Measurements from ENCODE around the gene NUTF2.
"Not testable (repeated sequence)": the region's sequence is repeated elsewhere in the genome, so short reads cannot be mapped to it uniquely, and the experiment has no call there.

NUTF2 gene

DNA sequence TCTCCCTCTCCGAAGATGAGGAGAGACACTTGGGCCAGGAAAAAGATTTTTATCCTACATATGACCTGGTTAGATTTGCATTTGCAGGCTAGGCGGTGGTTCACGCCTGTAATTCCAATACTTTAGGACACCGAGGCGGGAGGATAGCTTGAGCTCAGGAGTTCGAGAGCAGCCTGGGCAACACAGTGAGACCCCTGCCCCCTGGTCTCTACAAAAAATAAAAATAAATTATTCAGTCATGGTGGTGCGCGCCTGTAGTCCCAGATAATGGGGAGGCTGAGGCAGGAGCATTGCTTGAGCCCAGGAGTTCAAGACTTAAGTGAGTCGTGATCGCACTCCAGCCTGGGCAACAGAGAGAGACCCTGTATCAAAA is 12.5 kb upstream of the NUTF2 start:
- TF ChIP-seq, protein P1, sequence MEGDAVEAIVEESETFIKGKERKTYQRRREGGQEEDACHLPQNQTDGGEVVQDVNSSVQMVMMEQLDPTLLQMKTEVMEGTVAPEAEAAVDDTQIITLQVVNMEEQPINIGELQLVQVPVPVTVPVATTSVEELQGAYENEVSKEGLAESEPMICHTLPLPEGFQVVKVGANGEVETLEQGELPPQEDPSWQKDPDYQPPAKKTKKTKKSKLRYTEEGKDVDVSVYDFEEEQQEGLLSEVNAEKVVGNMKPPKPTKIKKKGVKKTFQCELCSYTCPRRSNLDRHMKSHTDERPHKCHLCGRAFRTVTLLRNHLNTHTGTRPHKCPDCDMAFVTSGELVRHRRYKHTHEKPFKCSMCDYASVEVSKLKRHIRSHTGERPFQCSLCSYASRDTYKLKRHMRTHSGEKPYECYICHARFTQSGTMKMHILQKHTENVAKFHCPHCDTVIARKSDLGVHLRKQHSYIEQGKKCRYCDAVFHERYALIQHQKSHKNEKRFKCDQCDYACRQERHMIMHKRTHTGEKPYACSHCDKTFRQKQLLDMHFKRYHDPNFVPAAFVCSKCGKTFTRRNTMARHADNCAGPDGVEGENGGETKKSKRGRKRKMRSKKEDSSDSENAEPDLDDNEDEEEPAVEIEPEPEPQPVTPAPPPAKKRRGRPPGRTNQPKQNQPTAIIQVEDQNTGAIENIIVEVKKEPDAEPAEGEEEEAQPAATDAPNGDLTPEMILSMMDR (IDR thresholded peaks at IDR 0.05; ENCODE audit: control insufficient read depth, insufficient read depth, low read depth, low read length, missing control alignments) = no peak
- H3K4me3 ChIP-seq (ENCODE audit: control insufficient read depth, low read depth, low read length) = no peak overlapping the region

DNA sequence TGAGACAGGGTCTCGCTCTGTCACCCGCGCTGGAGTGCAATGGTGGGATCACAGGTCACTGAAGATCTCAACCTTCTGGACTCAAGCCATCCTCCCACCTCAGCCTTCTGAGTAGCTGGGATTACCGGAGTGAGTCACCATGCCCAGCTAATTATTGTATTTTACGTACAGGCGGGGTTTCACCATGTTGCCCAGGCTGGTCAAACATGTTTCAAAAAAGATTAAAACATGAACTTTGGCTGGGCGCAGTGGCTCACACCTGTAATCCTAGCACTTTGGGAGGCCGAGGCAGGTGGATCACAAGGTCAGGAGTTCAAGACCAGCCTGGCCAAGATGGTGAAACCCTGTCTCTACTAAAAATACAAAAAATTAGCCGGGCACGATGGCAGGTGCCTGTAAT is 9.5 kb upstream of the NUTF2 start:
- not testable (repeated sequence) for DNase-seq (ENCODE audit: low read depth); H3K4me3 ChIP-seq (ENCODE audit: control insufficient read depth, low read depth, low read length)

More for the DNA sequence above, 12.5 kb upstream of the NUTF2 start:
- no peak for DNase-seq (ENCODE audit: low read depth)

DNA sequence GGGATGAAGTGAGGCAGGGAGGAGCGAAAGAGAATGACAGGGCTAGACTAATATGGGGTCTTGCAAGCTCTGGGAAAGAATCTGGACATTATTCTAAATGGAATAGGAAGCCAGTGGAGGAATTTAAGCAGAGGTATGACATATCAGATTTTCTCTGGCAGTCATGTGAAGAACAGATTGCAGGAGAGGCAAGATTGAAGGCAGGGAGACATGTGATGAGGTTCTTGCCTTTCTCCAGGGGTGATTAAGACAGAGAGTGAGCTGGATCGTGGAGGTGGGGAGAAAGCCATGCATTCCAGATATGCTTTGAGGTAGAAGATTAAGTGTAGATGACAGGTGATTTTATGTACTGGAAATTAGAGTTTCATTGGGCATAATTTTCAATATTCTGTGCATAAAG is 8.9 kb upstream of the NUTF2 start:
- DNase-seq (ENCODE audit: low read depth) = no peak
- TF ChIP-seq, protein P1 (IDR thresholded peaks at IDR 0.05; ENCODE audit: control insufficient read depth, insufficient read depth, low read depth, low read length, missing control alignments) = no peak
- no peak overlapping the region for H3K4me3 ChIP-seq (ENCODE audit: control insufficient read depth, low read depth, low read length)

DNA sequence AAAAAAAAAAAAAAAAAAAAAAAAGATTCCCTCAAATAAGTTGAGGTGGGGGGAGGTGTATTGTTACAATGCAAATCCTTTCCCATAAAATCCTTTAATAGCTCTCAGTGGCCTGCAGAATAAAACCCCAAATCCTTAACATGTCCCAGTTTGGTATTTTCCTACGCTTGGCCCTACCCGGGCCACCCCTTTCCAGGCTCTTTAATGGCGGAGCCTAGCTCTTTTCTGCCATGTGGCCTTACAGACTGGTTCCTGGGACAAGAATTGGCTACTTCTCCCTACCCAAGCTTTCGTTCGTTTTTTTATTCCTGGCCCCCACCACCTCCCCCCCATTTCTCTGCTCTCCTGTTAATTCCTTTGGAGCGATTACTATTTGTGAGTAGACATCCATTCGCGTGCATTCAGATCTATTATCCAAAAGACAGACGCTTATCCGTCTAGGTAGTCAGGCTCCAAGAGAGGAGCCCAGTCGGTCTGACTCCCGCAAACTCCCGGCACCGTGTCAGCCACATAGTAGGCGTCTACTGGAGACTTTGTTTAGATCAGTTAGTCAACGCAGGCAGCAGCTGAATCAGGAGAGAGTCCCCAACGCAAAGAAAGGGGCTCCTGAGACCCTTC is 5.4 kb upstream of the NUTF2 start:
- no peak for DNase-seq (ENCODE audit: low read depth)
- H3K4me3 ChIP-seq (ENCODE audit: control insufficient read depth, low read depth, low read length) = peak overlapping the region; percentile 58
- TF ChIP-seq, protein P1 (IDR thresholded peaks at IDR 0.05; ENCODE audit: control insufficient read depth, insufficient read depth, low read depth, low read length, missing control alignments) = no peak

DNA sequence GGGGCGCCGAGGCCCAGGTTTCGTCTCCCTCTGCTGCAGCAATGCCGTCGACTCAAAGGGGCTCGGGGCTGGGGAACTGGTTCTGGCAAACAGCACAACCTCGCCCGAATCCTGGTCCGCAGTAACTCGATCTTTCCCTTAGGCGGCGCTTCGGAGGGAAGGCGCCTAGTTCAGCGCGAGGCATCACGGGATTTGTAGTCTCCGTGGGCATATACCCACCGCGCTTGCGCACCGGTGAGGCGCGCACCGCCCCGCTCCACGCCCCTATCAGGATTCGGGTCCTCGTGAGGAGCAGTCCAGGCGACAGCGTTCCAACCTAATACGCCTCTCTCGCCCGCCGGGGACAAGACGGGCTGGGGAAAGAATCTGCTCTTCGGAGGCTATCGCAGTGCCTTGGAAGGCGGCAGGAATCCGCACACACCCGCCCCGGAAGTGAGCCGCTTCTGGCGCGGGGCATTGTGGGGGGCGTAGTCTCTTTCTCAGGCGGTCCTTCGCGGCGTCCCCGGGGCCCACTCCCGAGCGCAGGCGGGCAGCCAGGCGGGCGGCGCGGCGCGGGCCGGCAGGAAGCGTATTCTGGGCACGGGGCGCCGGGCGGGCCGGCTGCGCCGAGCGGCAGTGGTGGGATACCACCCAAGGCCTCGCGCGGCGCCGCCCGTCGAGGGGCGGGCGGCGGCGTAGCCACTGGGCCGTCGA is 4.8 kb upstream of the NUTF2 start, which contains the start of gene THAP11:
THAP11 (plus strand) TSS at position 505 of the 693 bp plus-strand sequence. CDS start 235 bp downstream, outside the sequence.
- TF ChIP-seq, protein P1 (IDR thresholded peaks at IDR 0.05; ENCODE audit: control insufficient read depth, insufficient read depth, low read depth, low read length, missing control alignments) = peak; percentile 87
- DNase-seq (ENCODE audit: low read depth) = peak; percentile 68
- H3K4me3 ChIP-seq (ENCODE audit: control insufficient read depth, low read depth, low read length) = peak within 1 kb of the TSS; percentile 58

DNA sequence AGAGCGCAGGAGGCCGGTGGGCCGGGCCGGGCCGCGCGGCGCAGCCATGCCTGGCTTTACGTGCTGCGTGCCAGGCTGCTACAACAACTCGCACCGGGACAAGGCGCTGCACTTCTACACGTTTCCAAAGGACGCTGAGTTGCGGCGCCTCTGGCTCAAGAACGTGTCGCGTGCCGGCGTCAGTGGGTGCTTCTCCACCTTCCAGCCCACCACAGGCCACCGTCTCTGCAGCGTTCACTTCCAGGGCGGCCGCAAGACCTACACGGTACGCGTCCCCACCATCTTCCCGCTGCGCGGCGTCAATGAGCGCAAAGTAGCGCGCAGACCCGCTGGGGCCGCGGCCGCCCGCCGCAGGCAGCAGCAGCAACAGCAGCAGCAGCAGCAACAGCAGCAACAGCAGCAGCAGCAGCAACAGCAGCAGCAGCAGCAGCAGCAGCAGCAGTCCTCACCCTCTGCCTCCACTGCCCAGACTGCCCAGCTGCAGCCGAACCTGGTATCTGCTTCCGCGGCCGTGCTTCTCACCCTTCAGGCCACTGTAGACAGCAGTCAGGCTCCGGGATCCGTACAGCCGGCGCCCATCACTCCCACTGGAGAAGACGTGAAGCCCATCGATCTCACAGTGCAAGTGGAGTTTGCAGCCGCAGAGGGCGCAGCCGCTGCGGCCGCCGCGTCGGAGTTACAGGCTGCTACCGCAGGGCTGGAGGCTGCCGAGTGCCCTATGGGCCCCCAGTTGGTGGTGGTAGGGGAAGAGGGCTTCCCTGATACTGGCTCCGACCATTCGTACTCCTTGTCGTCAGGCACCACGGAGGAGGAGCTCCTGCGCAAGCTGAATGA is 4.0 kb upstream of the NUTF2 start:
- TF ChIP-seq, protein P1 (IDR thresholded peaks at IDR 0.05; ENCODE audit: control insufficient read depth, insufficient read depth, low read depth, low read length, missing control alignments) = peak; percentile 33
- no peak for DNase-seq (ENCODE audit: low read depth)
- H3K4me3 ChIP-seq (ENCODE audit: control insufficient read depth, low read depth, low read length) = peak overlapping the region; percentile 58

Measured in AG09309 (cell line).